Natural killer cell (primary cell): ENCODE data around the gene TLR10. TPM values are rescaled to one million over a fixed set of nuclear protein-coding genes. Genes with fewer than 3 reads are reported as not detected.

Experiments
- ATAC-seq, 3 donors: fragments of 150-1000 bp in 2 of 3; fragments of 200-7000 bp in 1 of 3; cut with Tn5 transposase; 1 replicate in 1 of 3; 2 replicates in 2 of 3; pipeline ENCODE4 v1.10.0; 2021; ENCODE audit warnings: mild to moderate bottlenecking in 2 of 3, moderate library complexity in 2 of 3
- DNase-seq, 2 donors: peaks; one replicate each; pipeline versions ENCODE4 v3.0.0 to v3.0.0-alpha.2; 2013 to 2021; ENCODE audit warnings: mixed read lengths in 1 of 2
- H3K27ac ChIP-seq: one replicate; pipeline ENCODE4 v1.5.1; 2013; ENCODE audit warnings: mild to moderate bottlenecking, low read length
- H3K27me3 ChIP-seq: one replicate; pipeline ENCODE4 v1.6.1; 2013; ENCODE audit warnings: low read length; ENCODE audit not compliant: control insufficient read depth, insufficient read depth
- H3K36me3 ChIP-seq: one replicate; pipeline ENCODE4 v1.6.1; 2013; ENCODE audit warnings: low read length; ENCODE audit not compliant: control insufficient read depth, insufficient read depth
- H3K4me1 ChIP-seq: one replicate; pipeline ENCODE4 v1.6.1; 2013; ENCODE audit warnings: low read length; ENCODE audit not compliant: control insufficient read depth, insufficient read depth
- H3K4me3 ChIP-seq: one replicate; pipeline ENCODE4 v1.5.1; 2013; ENCODE audit warnings: low read length
- H3K9me3 ChIP-seq: one replicate; pipeline ENCODE4 v1.6.1; 2013; ENCODE audit warnings: low read length; ENCODE audit not compliant: control insufficient read depth, insufficient read depth
- H3K27ac Mint-ChIP-seq, 2 donors: one replicate each; pipeline ENCODE4 v1.8.0; 2022; ENCODE audit warnings: mild to moderate bottlenecking in 2 of 2, mixed read lengths in 2 of 2, moderate library complexity in 1 of 2
- H3K27me3 Mint-ChIP-seq, 2 donors: one replicate each; pipeline ENCODE4 v1.8.0; 2022; ENCODE audit warnings: low read depth in 2 of 2, mixed read lengths in 2 of 2
- H3K36me3 Mint-ChIP-seq: one replicate; pipeline ENCODE4 v1.8.0; 2022; ENCODE audit warnings: mixed read lengths
- H3K4me1 Mint-ChIP-seq, 2 donors: one replicate each; pipeline ENCODE4 v1.8.0; 2022; ENCODE audit warnings: mixed read lengths in 2 of 2
- H3K4me3 Mint-ChIP-seq: one replicate; pipeline ENCODE4 v1.8.0; 2022; ENCODE audit warnings: mild to moderate bottlenecking, moderate library complexity, mixed read lengths
- H3K9me3 Mint-ChIP-seq, 2 donors: one replicate each; pipeline ENCODE4 v1.8.0; 2022; ENCODE audit warnings: mixed read lengths in 2 of 2
- CTCF ChIP-seq: fragments of 200-600 bp; IDR thresholded peaks from one replicate; pipeline ENCODE4 v1.8.0; 2022; ENCODE audit warnings: antibody characterized with exemption
- WGBS: methylation state at CpG from one replicate; pipeline ENCODE4 v1.1.7; 2013; ENCODE audit warnings: missing lambda C conversion rate; ENCODE audit not compliant: insufficient coverage; 5-methylcytosine and 5-hydroxymethylcytosine counted together
- intact Hi-C: fragments of 100-400 bp; cut with micrococcal nuclease; formaldehyde crosslinking; loops from one replicate; pipeline ENCODE4 v1.14.2; 2022
- total RNA-seq, 4 donors: library from RNA; stranded (reverse); fragments of 120-200 nt in 1 of 4; gene quantifications; one replicate each; pipeline versions ENCODE4 v1.2.3 to v1.2.4, GENCODE V29; 2013 to 2022

The TLR10 gene
- total RNA-seq, 3 donors from 2014 or later (not counting 1 experiment from before 2014, with no cell fraction given): 0.31 to 0.63 (median 0.59) TPM

GRCh38 chr4:38740303-38740702, 42.5 kb downstream of the TLR10 start:
- no peak overlapping the region for H3K27ac Mint-ChIP-seq
- H3K9me3 Mint-ChIP-seq: no peaks in the 10 kb centered on the region
- Histone ChIP-seq H3K4me1 (no peaks in the 10 kb centered on the region), H3K9me3 (no peaks in the 10 kb centered on the region), H3K27me3 (peaks cover 2% of the 10 kb centered on the region), H3K27ac (no peak overlapping the region), H3K36me3 (no peaks in the 10 kb centered on the region), H3K4me3 (no peak overlapping the region)
- no peak for TF ChIP-seq CTCF
- intact Hi-C loops: no loop called here
- H3K4me3 Mint-ChIP-seq: no peak overlapping the region
- WGBS: 85% methylated on average over 2 of the region's 2 CpGs
- H3K36me3 Mint-ChIP-seq: no peaks in the 10 kb centered on the region
- peaks cover 6 to 17% of the 10 kb centered on the region in 2 donors for H3K27me3 Mint-ChIP-seq
- no peak for DNase-seq
- no peak for ATAC-seq
- no peaks in the 10 kb centered on the region for H3K4me1 Mint-ChIP-seq

GRCh38 chr4:38738940-38739803, 43.6 kb downstream of the TLR10 start:
- H3K27ac Mint-ChIP-seq: no peak overlapping the region
- Histone ChIP-seq H3K36me3 (no peaks in the 10 kb centered on the region), H3K4me1 (no peaks in the 10 kb centered on the region), H3K4me3 (no peak overlapping the region), H3K27me3 (peaks cover 2% of the 10 kb centered on the region), H3K9me3 (peaks cover under 1% of the 10 kb centered on the region), H3K27ac (no peak overlapping the region)
- ATAC-seq (no peak), DNase-seq (no peak)
- peaks cover 6 to 7% of the 10 kb centered on the region in 2 donors for H3K4me1 Mint-ChIP-seq
- H3K36me3 Mint-ChIP-seq: no peaks in the 10 kb centered on the region
- TF ChIP-seq CTCF: no peak
- intact Hi-C loops: no loop called here
- no peak overlapping the region for H3K4me3 Mint-ChIP-seq
- no peaks in the 10 kb centered on the region for H3K9me3 Mint-ChIP-seq
- 99% methylated on average over 4 of the region's 6 CpGs for WGBS
- H3K27me3 Mint-ChIP-seq: peaks cover 10 to 21% of the 10 kb centered on the region in 2 donors

DNA sequence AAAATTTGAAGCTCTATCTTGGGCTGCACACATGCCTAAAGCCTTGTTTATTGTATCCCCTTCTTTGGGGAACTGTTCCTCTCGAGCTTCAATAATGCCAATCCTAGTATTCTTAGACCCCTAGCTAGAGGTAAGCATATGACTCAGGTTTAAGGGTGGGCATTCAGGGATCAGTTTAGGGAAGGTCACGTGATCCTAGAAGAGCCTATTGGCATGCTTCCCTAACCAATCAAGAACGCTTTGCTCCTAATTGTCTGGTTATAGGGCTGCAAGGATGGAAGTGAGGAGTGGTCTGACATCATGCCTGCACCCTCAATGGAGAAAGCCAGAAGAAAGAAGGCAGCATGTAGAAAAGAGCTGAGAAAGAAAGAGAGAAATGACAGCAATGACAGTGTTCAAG, 46.9 kb downstream of the TLR10 start:
- no peaks in the 10 kb centered on the region for H3K36me3 Mint-ChIP-seq
- H3K27me3 Mint-ChIP-seq: peaks cover 10 to 11% of the 10 kb centered on the region in 2 donors
- peaks cover 12 to 27% of the 10 kb centered on the region in 2 donors for H3K4me1 Mint-ChIP-seq
- Histone ChIP-seq H3K36me3 (no peaks in the 10 kb centered on the region), H3K27me3 (peaks cover 2% of the 10 kb centered on the region), H3K9me3 (peaks cover 14% of the 10 kb centered on the region), H3K27ac (no peak overlapping the region), H3K4me3 (no peak overlapping the region), H3K4me1 (peaks cover 5% of the 10 kb centered on the region)
- no peak for TF ChIP-seq CTCF
- peaks cover 6 to 13% of the 10 kb centered on the region in 2 donors for H3K9me3 Mint-ChIP-seq
- no peak for ATAC-seq
- intact Hi-C loops: no loop called here
- WGBS: 96% methylated on average over 2 of the region's 3 CpGs
- no peak for DNase-seq
- no peak overlapping the region for H3K4me3 Mint-ChIP-seq
- no peak overlapping the region for H3K27ac Mint-ChIP-seq
